Right lobe of liver (tissue), 6 donors: Measurements from ENCODE around the gene CDK2AP2. TPM values are rescaled to one million over a fixed set of nuclear protein-coding genes. Genes with fewer than 3 reads are reported as not detected.

ENCODE experiments used
- ATAC-seq, 4 donors: fragments of 200-7000 bp; cut with Tn5 transposase; one replicate each; pipeline ENCODE4 v1.9.1; 2020; ENCODE audit warnings: mild to moderate bottlenecking in 4 of 4, moderate library complexity in 4 of 4
- DNase-seq, 3 donors: peaks; one replicate each; pipeline ENCODE4 v3.0.0-alpha.2; 2020
- H3K27ac ChIP-seq, 3 donors: fragments of 200-600 bp; one replicate each; pipeline ENCODE4 v1.8.0; 2022
- H3K27me3 ChIP-seq, 2 donors: fragments of 200-600 bp; one replicate each; pipeline ENCODE4 v1.8.0; 2022
- H3K36me3 ChIP-seq, 4 donors: fragments of 200-600 bp; sonication (generic) in 1 of 4; one replicate each; pipeline versions ENCODE4 v1.5.1 to v1.8.0; 2017 to 2022; ENCODE audit warnings: control low read depth in 1 of 4
- H3K4me1 ChIP-seq, 4 donors: fragments of 200-600 bp; sonication (generic) in 1 of 4; one replicate each; pipeline versions ENCODE4 v1.5.1 to v1.8.0; 2017 to 2022; ENCODE audit warnings: control low read depth in 1 of 4
- H3K4me3 ChIP-seq, 3 donors: fragments of 200-600 bp; one replicate each; pipeline ENCODE4 v1.8.0; 2022
- H3K9me3 ChIP-seq, 4 donors: fragments of 200-600 bp; sonication (generic) in 1 of 4; one replicate each; pipeline versions ENCODE4 v1.5.1 to v1.8.0; 2017 to 2022; ENCODE audit warnings: control low read depth in 1 of 4
- POLR2A ChIP-seq: fragments of 450-650 bp; IDR thresholded peaks from one replicate; pipeline ENCODE4 v1.6.1; 2017; ENCODE audit warnings: antibody characterized with exemption, mild to moderate bottlenecking
- WGBS: methylation state at CpG from one replicate; pipeline ENCODE4 v1.1.6; 2018; ENCODE audit warnings: low coverage, low lambda C conversion rate; ENCODE audit not compliant: insufficient coverage; ENCODE audit errors: missing lambda C conversion rate; 5-methylcytosine and 5-hydroxymethylcytosine counted together
- intact Hi-C, 2 donors: fragments of 100-400 bp; cut with DNase I; formaldehyde crosslinking; loops; one replicate each; pipeline versions ENCODE4 v1.11.2 to v1.14.1; 2022
- total RNA-seq, 6 experiments: library from RNA; depleted of rRNA in 2 of 6; stranded (reverse); fragments of >200 nt in 2 of 6; fragmentation: NEBNext Ultra II Directional in 3 of 6; extraction: Animal tissue kit (Norgen Biotek cat#: 25700) in 3 of 6; gene quantifications; one replicate each; pipeline versions ENCODE4 v1.1.0 to v1.2.4, GENCODE V29; 2016 to 2023
- TF ChIP-seq, protein P1 (sequence below), 4 donors: fragments of 200-600 bp in 3 of 4; fragments of 450-650 bp in 1 of 4; IDR thresholded peaks; one replicate each; pipeline versions ENCODE4 v1.5.1 to v1.8.0; 2016 to 2022; ENCODE audit warnings: antibody characterized with exemption in 4 of 4, mild to moderate bottlenecking in 2 of 4
- donor health status: DM: no; HTN: yes; CAD: no.
- donor health status: DM: no; HTN: no; CAD: no.
- donor health status: DM: no; HTN: no; CAD: no.
- donor health status: DM: no; HTN: yes; CAD: no.
- donor health status: DM: no; HTN: yes; CAD: no.

Gene CDK2AP2
- total RNA-seq, 6 experiments from 2014 or later = 45.2 to 74.9 (median 55.7) TPM

DNA sequence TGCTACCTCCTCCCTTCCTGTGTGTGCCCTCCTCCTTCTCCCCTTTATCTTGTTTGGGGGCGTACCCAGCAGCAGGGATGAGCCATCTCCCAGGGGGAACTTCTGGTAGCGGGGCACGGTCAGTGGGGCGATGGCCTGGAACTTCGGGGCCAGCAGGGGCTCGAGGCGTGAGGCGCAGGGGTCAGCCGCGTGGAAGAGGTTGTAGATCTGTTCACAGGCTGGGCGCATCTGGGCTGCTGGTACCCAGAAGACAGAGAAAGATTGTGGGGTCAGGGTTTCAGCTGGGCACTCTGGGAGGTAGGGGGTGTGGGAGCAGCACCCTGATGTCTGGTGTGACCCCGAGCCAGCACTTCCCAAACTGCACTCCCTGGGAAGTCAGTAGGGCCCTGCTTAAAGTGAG is 11.8 kb downstream of the CDK2AP2 start:
- WGBS = no CpG with 5 or more reads among the region's 12 CpGs
- intact Hi-C loops = no loop called here
- Histone ChIP-seq H3K4me3 (no peak overlapping the region), H3K36me3 (peaks cover 0 to 9% (median 2%) of the 10 kb centered on the region in 4 donors), H3K27ac (no peak overlapping the region), H3K9me3 (no peaks in the 10 kb centered on the region), H3K4me1 (no peaks in the 10 kb centered on the region), H3K27me3 (no peaks in the 10 kb centered on the region)
- no peak for TF ChIP-seq POLR2A
- TF ChIP-seq, protein P1, sequence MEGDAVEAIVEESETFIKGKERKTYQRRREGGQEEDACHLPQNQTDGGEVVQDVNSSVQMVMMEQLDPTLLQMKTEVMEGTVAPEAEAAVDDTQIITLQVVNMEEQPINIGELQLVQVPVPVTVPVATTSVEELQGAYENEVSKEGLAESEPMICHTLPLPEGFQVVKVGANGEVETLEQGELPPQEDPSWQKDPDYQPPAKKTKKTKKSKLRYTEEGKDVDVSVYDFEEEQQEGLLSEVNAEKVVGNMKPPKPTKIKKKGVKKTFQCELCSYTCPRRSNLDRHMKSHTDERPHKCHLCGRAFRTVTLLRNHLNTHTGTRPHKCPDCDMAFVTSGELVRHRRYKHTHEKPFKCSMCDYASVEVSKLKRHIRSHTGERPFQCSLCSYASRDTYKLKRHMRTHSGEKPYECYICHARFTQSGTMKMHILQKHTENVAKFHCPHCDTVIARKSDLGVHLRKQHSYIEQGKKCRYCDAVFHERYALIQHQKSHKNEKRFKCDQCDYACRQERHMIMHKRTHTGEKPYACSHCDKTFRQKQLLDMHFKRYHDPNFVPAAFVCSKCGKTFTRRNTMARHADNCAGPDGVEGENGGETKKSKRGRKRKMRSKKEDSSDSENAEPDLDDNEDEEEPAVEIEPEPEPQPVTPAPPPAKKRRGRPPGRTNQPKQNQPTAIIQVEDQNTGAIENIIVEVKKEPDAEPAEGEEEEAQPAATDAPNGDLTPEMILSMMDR (IDR thresholded peaks at IDR 0.05) = no peak
- DNase-seq (no peak), ATAC-seq (no peak)

DNA sequence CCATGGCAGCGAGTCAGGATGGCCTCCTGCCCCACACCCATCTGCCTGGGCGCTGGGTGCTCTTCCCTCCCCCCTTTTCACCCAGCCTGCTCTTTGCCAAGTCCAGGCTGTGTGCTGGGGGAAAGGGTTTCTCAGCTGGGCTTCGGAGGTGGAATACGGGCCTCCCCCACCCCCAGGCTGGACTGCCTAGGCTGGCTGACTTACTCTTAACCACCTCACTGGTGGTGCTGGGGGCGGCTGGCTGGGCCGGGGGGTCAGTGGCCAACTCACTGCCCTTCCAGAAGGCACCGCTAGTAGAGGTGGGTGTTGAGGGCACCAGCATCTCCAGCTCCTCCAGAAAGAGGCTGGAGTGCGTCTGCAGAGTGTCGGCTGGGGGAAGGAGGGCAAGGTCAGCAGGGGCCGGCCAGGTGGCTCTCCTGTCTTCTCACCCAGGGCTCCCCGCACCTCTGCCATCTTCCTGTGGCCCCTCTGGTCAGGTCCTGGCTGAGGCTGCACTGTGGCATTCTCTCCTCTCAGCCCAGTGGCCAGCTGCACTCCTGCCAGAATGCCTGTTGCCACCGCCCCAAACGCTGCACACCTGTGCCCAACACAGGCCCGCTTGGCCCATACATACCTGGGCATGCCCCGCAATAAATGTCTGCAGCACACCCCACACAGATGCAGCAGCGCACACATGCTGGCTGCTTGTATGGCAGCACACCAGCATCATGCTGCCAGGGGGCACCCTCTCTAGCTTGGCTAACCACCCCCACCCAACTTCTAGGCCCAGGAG is 12.5 kb downstream of the CDK2AP2 start:
- no peak overlapping the region for H3K4me3 ChIP-seq
- no peaks in the 10 kb centered on the region for H3K9me3 ChIP-seq
- no peak for DNase-seq
- no peak overlapping the region for H3K27ac ChIP-seq
- no peaks in the 10 kb centered on the region for H3K27me3 ChIP-seq
- 89% methylated on average over 5 of the region's 16 CpGs for WGBS
- peaks cover 0 to 9% (median 3%) of the 10 kb centered on the region in 4 donors for H3K36me3 ChIP-seq
- no peaks in the 10 kb centered on the region for H3K4me1 ChIP-seq
- no peak for ATAC-seq
- TF ChIP-seq POLR2A = no peak
- TF ChIP-seq, protein P1 (IDR thresholded peaks at IDR 0.05) = no peak
- intact Hi-C loops = no loop called here

DNA sequence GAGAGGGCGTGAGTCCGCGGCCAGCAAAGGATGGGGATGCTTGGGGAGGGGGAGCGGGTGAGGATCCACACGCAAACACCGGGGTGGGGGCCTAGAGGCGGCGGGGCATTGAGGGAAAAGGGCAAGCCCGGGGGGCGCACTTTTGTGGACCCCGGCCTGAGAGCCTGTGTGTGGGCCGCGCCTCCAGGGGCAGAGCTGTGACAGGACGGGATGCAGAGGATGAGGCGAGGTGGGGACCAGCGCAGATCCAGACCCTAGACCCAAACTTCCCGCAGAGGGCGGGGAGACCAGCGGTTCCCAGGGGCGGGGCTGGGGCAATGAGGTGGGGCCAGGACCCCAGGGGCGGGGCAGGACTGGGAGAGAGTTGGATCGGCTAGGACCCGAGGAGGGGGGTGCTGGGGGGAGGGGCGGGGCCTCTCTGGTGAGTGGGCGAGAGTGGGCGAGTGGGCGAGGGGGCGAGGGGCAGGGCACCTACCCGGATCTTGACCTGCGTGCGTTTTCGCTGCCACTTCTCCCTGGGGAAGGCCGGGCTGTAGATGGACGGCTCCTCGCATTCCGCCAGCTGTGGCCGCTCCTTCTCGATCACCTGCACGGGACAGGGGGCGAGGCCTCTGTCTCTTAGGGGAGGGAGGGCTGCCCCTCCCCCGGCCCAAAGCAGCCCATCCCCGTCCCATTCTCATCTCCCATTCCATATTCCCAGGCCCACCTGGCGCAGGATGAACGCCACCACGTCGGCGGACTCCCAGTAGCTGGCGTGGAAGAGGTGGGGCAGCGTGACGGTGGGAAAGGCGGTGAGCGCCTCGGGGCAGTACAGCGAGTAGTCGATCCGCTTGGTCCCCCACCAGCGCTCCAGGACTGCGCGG is 13.4 kb downstream of the CDK2AP2 start:
- DNase-seq = no peak

DNA sequence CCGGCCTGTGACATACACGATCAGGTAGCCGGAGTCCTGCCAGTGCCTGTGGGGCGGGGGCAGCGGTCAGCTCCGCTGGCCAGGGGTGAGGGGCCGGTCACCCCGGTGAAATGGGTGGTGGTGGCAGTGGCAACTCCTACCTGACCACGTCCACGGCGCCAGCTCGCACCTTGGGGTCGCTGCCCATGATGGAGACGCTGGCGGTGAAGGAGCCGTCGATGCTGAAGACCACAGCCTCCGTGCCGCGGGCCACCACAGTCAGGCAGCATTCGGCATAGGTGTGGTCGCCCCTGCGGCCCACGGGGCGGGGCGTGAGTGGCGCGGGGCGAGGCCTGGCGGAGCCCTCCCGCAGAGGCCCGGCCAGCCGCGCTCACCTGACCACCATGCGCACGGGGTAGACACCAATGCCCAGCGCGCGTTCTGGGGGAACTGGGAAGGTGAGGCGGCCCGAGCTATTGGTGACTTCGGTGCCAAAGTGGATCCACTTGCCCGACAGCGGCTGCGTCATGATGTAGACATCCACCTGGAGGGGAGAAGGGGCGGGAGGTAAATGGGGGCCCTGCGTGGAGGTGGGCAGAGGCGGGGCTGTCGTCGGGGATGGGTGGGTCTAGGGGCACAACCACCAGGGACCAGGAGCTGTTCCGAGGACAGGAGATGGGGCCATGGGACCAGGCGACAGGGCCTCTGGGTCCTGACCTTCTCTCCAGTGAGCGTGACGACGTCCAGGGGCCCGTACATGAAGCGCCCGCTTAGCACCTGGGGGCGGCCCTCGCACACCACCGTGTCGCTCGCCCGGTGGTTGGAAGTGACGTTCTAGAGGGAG is 14.2 kb downstream of the CDK2AP2 start:
- Histone ChIP-seq H3K4me1 (no peaks in the 10 kb centered on the region), H3K4me3 (no peak overlapping the region), H3K27ac (no peak overlapping the region), H3K36me3 (peaks cover 0 to 9% (median 3%) of the 10 kb centered on the region in 4 donors), H3K27me3 (no peaks in the 10 kb centered on the region), H3K9me3 (no peaks in the 10 kb centered on the region)
- intact Hi-C loops = no loop called here
- TF ChIP-seq, protein P1 (IDR thresholded peaks at IDR 0.05) = no peak
- no peak for TF ChIP-seq POLR2A
- WGBS = 97% methylated on average over 5 of the region's 65 CpGs
- no peak for ATAC-seq
- DNase-seq = no peak

More for the DNA sequence above, 13.4 kb downstream of the CDK2AP2 start:
- H3K36me3 ChIP-seq = peaks cover 0 to 9% (median 3%) of the 10 kb centered on the region in 4 donors
- no peaks in the 10 kb centered on the region for H3K27me3 ChIP-seq
- no peak overlapping the region for H3K27ac ChIP-seq
- no peaks in the 10 kb centered on the region for H3K4me1 ChIP-seq
- no peaks in the 10 kb centered on the region for H3K9me3 ChIP-seq
- ATAC-seq = no peak
- intact Hi-C loops = no loop called here
- 95% methylated on average over 23 of the region's 59 CpGs for WGBS
- TF ChIP-seq, protein P1 (IDR thresholded peaks at IDR 0.05) = no peak
- TF ChIP-seq POLR2A = no peak
- H3K4me3 ChIP-seq = no peak overlapping the region
